Gastrocnemius medialis (tissue), 4 donors: Measurements from ENCODE around the gene RRM2.

Source experiments
- POLR2A ChIP-seq, 2 donors: fragments of 450-650 bp; IDR thresholded peaks; one replicate each; pipeline ENCODE4 v1.6.1; 2017; ENCODE audit warnings: antibody characterized with exemption in 2 of 2, mild to moderate bottlenecking in 2 of 2, moderate library complexity in 2 of 2
- TF ChIP-seq, protein P1 (sequence below), 5 experiments: fragments of 450-650 bp in 3 of 5; fragments of 200-600 bp in 2 of 5; sonication (generic) in 2 of 5; IDR thresholded peaks in 4 of 5; conservative IDR thresholded peaks in 1 of 5; 1 replicate in 4 of 5; 2 replicates in 1 of 5; pipeline ENCODE4 v1.5.1; 2016 to 2019; ENCODE audit warnings: antibody characterized with exemption in 5 of 5, mild to moderate bottlenecking in 3 of 5, moderate library complexity in 3 of 5

GRCh38 chr2:10179422-10179821 lies 56.9 kb downstream of the RRM2 start:
- TF ChIP-seq, protein P1, sequence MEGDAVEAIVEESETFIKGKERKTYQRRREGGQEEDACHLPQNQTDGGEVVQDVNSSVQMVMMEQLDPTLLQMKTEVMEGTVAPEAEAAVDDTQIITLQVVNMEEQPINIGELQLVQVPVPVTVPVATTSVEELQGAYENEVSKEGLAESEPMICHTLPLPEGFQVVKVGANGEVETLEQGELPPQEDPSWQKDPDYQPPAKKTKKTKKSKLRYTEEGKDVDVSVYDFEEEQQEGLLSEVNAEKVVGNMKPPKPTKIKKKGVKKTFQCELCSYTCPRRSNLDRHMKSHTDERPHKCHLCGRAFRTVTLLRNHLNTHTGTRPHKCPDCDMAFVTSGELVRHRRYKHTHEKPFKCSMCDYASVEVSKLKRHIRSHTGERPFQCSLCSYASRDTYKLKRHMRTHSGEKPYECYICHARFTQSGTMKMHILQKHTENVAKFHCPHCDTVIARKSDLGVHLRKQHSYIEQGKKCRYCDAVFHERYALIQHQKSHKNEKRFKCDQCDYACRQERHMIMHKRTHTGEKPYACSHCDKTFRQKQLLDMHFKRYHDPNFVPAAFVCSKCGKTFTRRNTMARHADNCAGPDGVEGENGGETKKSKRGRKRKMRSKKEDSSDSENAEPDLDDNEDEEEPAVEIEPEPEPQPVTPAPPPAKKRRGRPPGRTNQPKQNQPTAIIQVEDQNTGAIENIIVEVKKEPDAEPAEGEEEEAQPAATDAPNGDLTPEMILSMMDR (IDR thresholded peaks at IDR 0.05 in 4 of 5, conservative IDR thresholded peaks at IDR 0.05 in 1 of 5), result no peak
- no peak for TF ChIP-seq POLR2A (IDR thresholded peaks at IDR 0.05)
